Uterus (tissue), 4 donors: ENCODE results near the gene REEP3. TPM values are rescaled to one million over a fixed set of nuclear protein-coding genes. Genes with fewer than 3 reads are reported as not detected.
A peak's percentile ranks its signal among the peaks of the same experiment; 100 is the strongest.

ENCODE experiments used
- DNase-seq, 2 donors: peaks; one replicate each; pipeline ENCODE4 v3.0.0-alpha.2; 2019 to 2020
- H3K27ac ChIP-seq, 2 donors: fragments of 200-600 bp; sonication (generic); 1 replicate in 1 of 2; 2 replicates in 1 of 2; pipeline ENCODE4 v1.5.1; 2016 to 2018
- H3K27me3 ChIP-seq, 2 donors: fragments of 200-600 bp; sonication (generic); one replicate each; pipeline ENCODE4 v1.5.1; 2018 to 2019; ENCODE audit warnings: control low read depth in 1 of 2
- H3K36me3 ChIP-seq, 2 donors: fragments of 200-600 bp; sonication (generic); one replicate each; pipeline ENCODE4 v1.5.1; 2019; ENCODE audit warnings: control low read depth in 1 of 2
- H3K4me1 ChIP-seq, 2 donors: fragments of 200-600 bp; sonication (generic); one replicate each; pipeline ENCODE4 v1.5.1; 2018 to 2019; ENCODE audit warnings: control low read depth in 1 of 2
- H3K4me3 ChIP-seq, 2 donors: fragments of 200-600 bp; sonication (generic); 1 replicate in 1 of 2; 2 replicates in 1 of 2; pipeline ENCODE4 v1.5.1; 2018 to 2019; ENCODE audit warnings: mild to moderate bottlenecking in 1 of 2
- H3K9me3 ChIP-seq, 2 donors: fragments of 200-600 bp; sonication (generic); one replicate each; pipeline ENCODE4 v1.5.1; 2019; ENCODE audit warnings: control low read depth in 1 of 2
- POLR2A ChIP-seq, 2 donors: fragments of 450-650 bp; IDR thresholded peaks; one replicate each; pipeline ENCODE4 v1.6.1; 2016; ENCODE audit warnings: antibody characterized with exemption in 2 of 2, mild to moderate bottlenecking in 1 of 2, moderate library complexity in 1 of 2
- intact Hi-C: fragments of 100-400 bp; cut with DNase I; formaldehyde crosslinking; loops from one replicate; pipeline ENCODE4 v1.15.1; 2023; ENCODE audit warnings: low total_unique reads
- total RNA-seq, 4 donors: library from RNA; depleted of rRNA in 3 of 4; stranded (reverse); fragments of >200 nt in 3 of 4; gene quantifications; one replicate each; pipeline versions ENCODE4 v1.1.0 to v1.2.4, GENCODE V29; 2014 to 2023
- TF ChIP-seq, protein P1 (sequence below), 4 experiments: fragments of 200-600 bp in 2 of 4; fragments of 450-650 bp in 2 of 4; sonication (generic) in 2 of 4; IDR thresholded peaks; one replicate each; pipeline ENCODE4 v1.5.1; 2016 to 2019; ENCODE audit warnings: antibody characterized with exemption in 4 of 4, mild to moderate bottlenecking in 2 of 4, moderate library complexity in 1 of 4
- donor health status: DM: yes; HTN: yes; CAD: no.

The REEP3 gene
- total RNA-seq, 4 donors from 2014 or later: 43.0 to 66.5 (median 58.2) TPM

DNA sequence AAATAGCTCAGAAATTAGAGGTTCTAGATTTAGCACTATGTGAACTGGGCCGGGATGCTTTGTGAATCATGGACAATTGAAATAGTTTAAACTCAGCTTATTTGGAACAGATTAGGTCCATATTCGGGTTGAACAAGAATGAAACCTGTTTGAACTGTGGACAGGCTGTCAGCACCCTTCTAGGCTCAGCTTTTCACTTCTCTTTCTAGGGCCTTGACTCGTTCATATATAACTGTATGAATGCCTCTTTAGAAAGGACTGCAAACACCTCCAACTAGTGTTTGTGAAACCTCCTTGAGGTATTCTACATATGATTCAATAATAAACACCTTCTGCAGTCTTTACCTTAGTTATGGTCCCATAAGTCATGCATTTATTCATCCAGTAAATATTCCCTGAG lies 115.6 kb downstream of the REEP3 start:
- no peaks in the 10 kb centered on the region for H3K9me3 ChIP-seq
- DNase-seq: no peak
- H3K4me3 ChIP-seq: no peak overlapping the region
- no peak overlapping the region for H3K27ac ChIP-seq
- intact Hi-C loops: loop anchor here (10.0 kb wide), 1 partner anchor 78 kb away; no protein-coding TSS in a partner anchor
- no peaks in the 10 kb centered on the region for H3K4me1 ChIP-seq
- no peaks in the 10 kb centered on the region for H3K36me3 ChIP-seq
- no peak for TF ChIP-seq POLR2A (IDR thresholded peaks at IDR 0.05)
- TF ChIP-seq, protein P1, sequence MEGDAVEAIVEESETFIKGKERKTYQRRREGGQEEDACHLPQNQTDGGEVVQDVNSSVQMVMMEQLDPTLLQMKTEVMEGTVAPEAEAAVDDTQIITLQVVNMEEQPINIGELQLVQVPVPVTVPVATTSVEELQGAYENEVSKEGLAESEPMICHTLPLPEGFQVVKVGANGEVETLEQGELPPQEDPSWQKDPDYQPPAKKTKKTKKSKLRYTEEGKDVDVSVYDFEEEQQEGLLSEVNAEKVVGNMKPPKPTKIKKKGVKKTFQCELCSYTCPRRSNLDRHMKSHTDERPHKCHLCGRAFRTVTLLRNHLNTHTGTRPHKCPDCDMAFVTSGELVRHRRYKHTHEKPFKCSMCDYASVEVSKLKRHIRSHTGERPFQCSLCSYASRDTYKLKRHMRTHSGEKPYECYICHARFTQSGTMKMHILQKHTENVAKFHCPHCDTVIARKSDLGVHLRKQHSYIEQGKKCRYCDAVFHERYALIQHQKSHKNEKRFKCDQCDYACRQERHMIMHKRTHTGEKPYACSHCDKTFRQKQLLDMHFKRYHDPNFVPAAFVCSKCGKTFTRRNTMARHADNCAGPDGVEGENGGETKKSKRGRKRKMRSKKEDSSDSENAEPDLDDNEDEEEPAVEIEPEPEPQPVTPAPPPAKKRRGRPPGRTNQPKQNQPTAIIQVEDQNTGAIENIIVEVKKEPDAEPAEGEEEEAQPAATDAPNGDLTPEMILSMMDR (IDR thresholded peaks at IDR 0.05): no peak
- H3K27me3 ChIP-seq: no peaks in the 10 kb centered on the region

DNA sequence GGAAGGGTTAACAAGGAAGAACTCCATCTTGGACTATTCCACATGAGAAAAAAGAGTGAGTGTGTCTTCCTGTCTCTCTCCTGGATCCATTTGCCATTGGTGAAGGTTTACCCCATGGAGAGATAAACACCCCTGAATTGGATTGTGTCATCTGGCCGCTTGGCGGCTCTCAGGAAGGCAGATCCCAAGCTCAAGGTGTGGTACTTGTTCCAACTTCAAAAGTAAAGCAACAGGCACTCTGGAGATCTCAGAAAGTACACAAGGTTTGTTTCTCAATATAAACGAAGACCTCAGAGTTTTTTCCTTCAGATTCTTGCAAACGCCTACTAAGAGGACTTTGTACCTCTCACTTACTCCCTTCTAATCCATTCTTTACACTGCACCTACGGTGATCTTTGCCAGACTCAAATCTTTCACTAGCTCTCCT lies 116.7 kb downstream of the REEP3 start:
- no peaks in the 10 kb centered on the region for H3K36me3 ChIP-seq
- intact Hi-C loops: loop anchor here (10.0 kb wide), 1 partner anchor 77 kb away; no protein-coding TSS in a partner anchor
- no peak for TF ChIP-seq POLR2A (IDR thresholded peaks at IDR 0.05)
- TF ChIP-seq, protein P1 (IDR thresholded peaks at IDR 0.05): no peak

DNA sequence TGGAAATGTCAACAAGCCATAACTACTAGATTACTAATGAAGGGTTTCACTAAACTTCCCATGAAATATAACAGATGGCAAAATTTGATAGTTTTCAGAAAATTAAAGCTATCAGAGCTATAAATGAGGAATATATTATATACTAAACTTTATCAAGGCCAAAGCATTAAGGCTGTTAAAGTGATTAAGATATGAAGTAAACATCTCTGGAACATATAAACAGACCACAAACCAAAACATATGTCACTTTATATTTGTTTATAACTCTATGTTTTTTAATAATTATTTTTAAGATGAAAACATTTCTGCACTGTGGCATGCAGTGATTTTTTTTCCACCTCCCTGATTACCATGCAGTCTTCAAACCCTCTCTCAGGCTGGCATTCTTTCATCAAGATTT lies 120.2 kb downstream of the REEP3 start:
- H3K27ac ChIP-seq: no peak overlapping the region
- no peak for TF ChIP-seq POLR2A (IDR thresholded peaks at IDR 0.05)
- TF ChIP-seq, protein P1 (IDR thresholded peaks at IDR 0.05): no peak
- no peak overlapping the region for H3K4me3 ChIP-seq
- no peaks in the 10 kb centered on the region for H3K27me3 ChIP-seq
- no peaks in the 10 kb centered on the region for H3K36me3 ChIP-seq
- intact Hi-C loops: no loop called here
- H3K4me1 ChIP-seq: no peaks in the 10 kb centered on the region
- no peaks in the 10 kb centered on the region for H3K9me3 ChIP-seq
- DNase-seq: no peak

More for the DNA sequence above, 116.7 kb downstream of the REEP3 start:
- Histone ChIP-seq H3K4me1 (no peaks in the 10 kb centered on the region), H3K27me3 (no peaks in the 10 kb centered on the region), H3K4me3 (no peak overlapping the region), H3K9me3 (no peaks in the 10 kb centered on the region), H3K27ac (no peak overlapping the region)
- DNase-seq: no peak

DNA sequence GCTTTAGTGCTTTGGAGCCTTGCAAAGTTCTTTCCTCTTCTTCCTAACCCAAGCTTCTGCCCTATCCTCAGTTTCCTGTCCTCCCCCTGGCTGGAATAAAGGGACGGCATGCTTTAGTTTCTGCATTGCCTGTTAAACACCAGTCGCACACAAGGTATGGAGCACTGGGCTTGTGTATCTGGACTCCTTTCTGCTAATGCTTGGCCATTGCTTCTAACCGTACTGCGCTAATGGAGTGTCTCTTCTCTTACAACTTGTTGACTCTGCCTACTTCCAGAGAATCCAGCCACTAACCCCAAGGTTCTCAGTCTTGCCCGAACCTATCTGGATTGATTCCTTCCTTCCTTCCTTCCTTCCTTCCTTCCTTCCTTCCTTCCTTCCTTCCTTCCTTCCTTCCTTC lies 120.6 kb downstream of the REEP3 start:
- intact Hi-C loops: no loop called here
- DNase-seq: no peak
- TF ChIP-seq POLR2A (IDR thresholded peaks at IDR 0.05): no peak
- TF ChIP-seq, protein P1 (IDR thresholded peaks at IDR 0.05): no peak

DNA sequence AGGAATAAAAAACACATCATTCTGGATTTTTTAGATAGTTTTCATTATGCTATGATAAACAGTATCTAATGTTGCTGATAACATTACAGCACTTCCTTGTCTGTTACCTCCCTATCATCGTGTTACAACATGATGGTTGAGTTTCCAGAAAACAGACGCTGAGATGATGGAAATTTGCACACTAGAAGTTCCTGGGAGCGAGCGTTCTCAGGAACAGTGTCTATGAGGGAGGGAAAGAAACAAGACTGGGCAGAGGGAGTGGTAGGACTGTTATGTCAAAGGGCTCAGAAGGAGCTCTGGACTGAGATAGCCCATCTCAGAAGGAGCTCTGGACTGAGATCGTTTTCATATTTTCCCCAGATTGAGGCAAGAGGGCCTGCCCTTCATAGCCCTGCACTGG lies 121.6 kb downstream of the REEP3 start:
- DNase-seq: no peak
- Histone ChIP-seq H3K4me3 (no peak overlapping the region), H3K27ac (peak overlapping the region in 1 of 2 donors; percentile 64), H3K27me3 (no peaks in the 10 kb centered on the region), H3K36me3 (no peaks in the 10 kb centered on the region), H3K4me1 (no peaks in the 10 kb centered on the region), H3K9me3 (no peaks in the 10 kb centered on the region)
- intact Hi-C loops: no loop called here
- TF ChIP-seq POLR2A (IDR thresholded peaks at IDR 0.05): no peak
- TF ChIP-seq, protein P1 (IDR thresholded peaks at IDR 0.05): no peak

More for the DNA sequence above, 120.6 kb downstream of the REEP3 start:
- no peaks in the 10 kb centered on the region for H3K4me1 ChIP-seq
- H3K4me3 ChIP-seq: no peak overlapping the region
- no peaks in the 10 kb centered on the region for H3K9me3 ChIP-seq
- H3K36me3 ChIP-seq: no peaks in the 10 kb centered on the region
- H3K27me3 ChIP-seq: no peaks in the 10 kb centered on the region
- no peak overlapping the region for H3K27ac ChIP-seq
